Measurements from ENCODE around the gene FUCA1. TPM values are rescaled to one million over a fixed set of nuclear protein-coding genes. Genes with fewer than 3 reads are reported as not detected.

The FUCA1 gene
- total RNA-seq, 1 experiment from 2014 or later: 20.3 TPM

DNA sequence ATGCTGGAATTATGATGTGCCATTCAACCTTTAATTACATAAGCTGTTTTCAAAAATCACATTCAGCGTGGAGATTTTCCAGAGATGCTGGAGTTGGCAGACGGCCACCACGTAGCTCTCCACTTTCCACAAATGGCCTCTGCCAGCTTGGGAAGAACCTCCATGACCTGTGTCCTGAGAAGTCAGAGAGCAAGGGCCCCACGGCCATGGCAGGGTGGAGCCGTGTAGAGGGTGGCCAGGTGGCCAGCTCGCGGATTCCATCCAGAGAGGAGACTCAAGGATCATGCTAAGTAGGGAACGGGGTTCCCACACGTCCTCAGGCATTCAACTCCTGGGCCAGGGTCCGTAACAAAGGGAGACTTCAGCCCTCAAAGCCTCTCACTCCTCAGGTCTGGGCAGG lies 66.2 kb downstream of the FUCA1 start:
- no peaks in the 10 kb centered on the region for H3K9me3 ChIP-seq (ENCODE audit: low read length)
- H4K20me1 ChIP-seq (ENCODE audit: low read length): no peaks in the 10 kb centered on the region
- H3K4me3 ChIP-seq (ENCODE audit: low read length): peak overlapping the region; percentile 93
- H3F3A ChIP-seq (ENCODE audit: low read length, unreplicated experiment): no peaks in the 10 kb centered on the region
- peak overlapping the region; percentile 91; the same call in 1 of the 2 replicates for H2AFZ ChIP-seq (ENCODE audit: low read length)
- no peak for DNase-seq
- peaks cover 8% of the 10 kb centered on the region; the same call in 1 of the 2 replicates for H3K36me3 ChIP-seq (ENCODE audit: low read depth, low read length)
- TF ChIP-seq, protein P1, sequence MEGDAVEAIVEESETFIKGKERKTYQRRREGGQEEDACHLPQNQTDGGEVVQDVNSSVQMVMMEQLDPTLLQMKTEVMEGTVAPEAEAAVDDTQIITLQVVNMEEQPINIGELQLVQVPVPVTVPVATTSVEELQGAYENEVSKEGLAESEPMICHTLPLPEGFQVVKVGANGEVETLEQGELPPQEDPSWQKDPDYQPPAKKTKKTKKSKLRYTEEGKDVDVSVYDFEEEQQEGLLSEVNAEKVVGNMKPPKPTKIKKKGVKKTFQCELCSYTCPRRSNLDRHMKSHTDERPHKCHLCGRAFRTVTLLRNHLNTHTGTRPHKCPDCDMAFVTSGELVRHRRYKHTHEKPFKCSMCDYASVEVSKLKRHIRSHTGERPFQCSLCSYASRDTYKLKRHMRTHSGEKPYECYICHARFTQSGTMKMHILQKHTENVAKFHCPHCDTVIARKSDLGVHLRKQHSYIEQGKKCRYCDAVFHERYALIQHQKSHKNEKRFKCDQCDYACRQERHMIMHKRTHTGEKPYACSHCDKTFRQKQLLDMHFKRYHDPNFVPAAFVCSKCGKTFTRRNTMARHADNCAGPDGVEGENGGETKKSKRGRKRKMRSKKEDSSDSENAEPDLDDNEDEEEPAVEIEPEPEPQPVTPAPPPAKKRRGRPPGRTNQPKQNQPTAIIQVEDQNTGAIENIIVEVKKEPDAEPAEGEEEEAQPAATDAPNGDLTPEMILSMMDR (conservative IDR thresholded peaks at IDR 0.05; ENCODE audit: low read depth, low read length): no peak
- TF ChIP-seq EZH2 (IDR thresholded peaks at IDR 0.05; ENCODE audit: low read length, unreplicated experiment) (no peak), EZH2phosphoT487 (IDR thresholded peaks at IDR 0.05; ENCODE audit: borderline replicate concordance, low read length) (no peak)
- intact Hi-C loops (cut with micrococcal nuclease): loop anchor here (5.0 kb wide), 1 partner anchor 115 kb away; no protein-coding TSS in a partner anchor
- H3K4me1 ChIP-seq (ENCODE audit: insufficient read depth, low read length): peaks cover 21% of the 10 kb centered on the region
- ChIA-PET POLR2A (ENCODE audit: unreplicated experiment) (interaction anchor here (0.6 to 0.7 kb wide), 3 partner anchors 22 to 365 kb away, joined by 3 to 5 read pairs (median 4); no protein-coding TSS in a partner anchor), CTCF (interaction anchor here (0.7 kb wide), 1 partner anchor 9 kb away, joined by 3 read pairs; no protein-coding TSS in a partner anchor)
- no peak overlapping the region for H3K9ac ChIP-seq (ENCODE audit: low read length)
- H3K79me2 ChIP-seq (ENCODE audit: low read length): peaks cover 10% of the 10 kb centered on the region
- no peaks in the 10 kb centered on the region for H3K9me2 ChIP-seq (replicated peaks; ENCODE audit: low read length)
- no peak for ATAC-seq
- no TSS peak for BruUV-seq (replicated peaks)
- no peak overlapping the region for H3K27ac ChIP-seq (ENCODE audit: low read length)
- H3K4me2 ChIP-seq (ENCODE audit: low read length): peak overlapping the region; percentile 97
- H3K27me3 ChIP-seq (ENCODE audit: low read length): no peaks in the 10 kb centered on the region

DNA sequence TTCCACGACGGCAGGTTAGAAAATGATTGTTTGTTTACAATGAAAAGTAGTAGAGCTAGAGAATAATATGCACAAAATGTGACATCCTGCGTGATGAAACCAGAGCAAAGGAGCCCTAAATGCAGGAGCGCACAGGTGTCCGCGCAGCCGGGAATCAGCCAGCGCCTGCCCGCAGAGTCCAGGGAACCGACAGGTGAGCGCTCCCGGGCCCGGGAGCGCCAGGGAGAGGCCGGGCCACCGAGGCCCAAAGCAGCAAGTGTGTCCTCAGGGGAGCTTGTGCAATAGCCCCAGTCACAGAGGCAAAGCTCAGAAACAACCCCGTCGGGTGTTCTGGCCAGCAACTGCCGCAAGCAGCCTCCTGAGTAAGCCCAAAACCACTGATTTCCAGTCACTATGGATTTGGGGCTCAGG lies 66.7 kb downstream of the FUCA1 start:
- Histone ChIP-seq H3K27ac (ENCODE audit: low read length) (peak overlapping the region; percentile 43), H3K36me3 (ENCODE audit: low read depth, low read length) (peaks cover 8% of the 10 kb centered on the region; the same call in 1 of the 2 replicates), H3K9me3 (ENCODE audit: low read length) (no peaks in the 10 kb centered on the region), H3K9ac (ENCODE audit: low read length) (peak overlapping the region; percentile 93), H3K79me2 (ENCODE audit: low read length) (peaks cover 10% of the 10 kb centered on the region), H3K9me2 (replicated peaks; ENCODE audit: low read length) (no peaks in the 10 kb centered on the region), H3K4me2 (ENCODE audit: low read length) (peak overlapping the region; percentile 97), H3K27me3 (ENCODE audit: low read length) (no peaks in the 10 kb centered on the region), H3F3A (ENCODE audit: low read length, unreplicated experiment) (no peaks in the 10 kb centered on the region), H4K20me1 (ENCODE audit: low read length) (no peaks in the 10 kb centered on the region), H2AFZ (ENCODE audit: low read length) (peak overlapping the region; percentile 91), H3K4me3 (ENCODE audit: low read length) (peak overlapping the region; percentile 93), H3K4me1 (ENCODE audit: insufficient read depth, low read length) (peaks cover 21% of the 10 kb centered on the region)
- CTCF ChIA-PET: no interaction called here
- BruUV-seq (replicated peaks): TSS peak; percentile 22
- POLR2A ChIA-PET (ENCODE audit: unreplicated experiment): interaction anchor here (0.6 to 0.7 kb wide), 3 partner anchors 21 to 366 kb away, joined by 3 to 5 read pairs (median 4); no protein-coding TSS in a partner anchor
- intact Hi-C loops (cut with micrococcal nuclease): loop anchor here (5.0 kb wide), 1 partner anchor 116 kb away; no protein-coding TSS in a partner anchor
- ATAC-seq (no peak), DNase-seq (peak; percentile 28)
- no peak for TF ChIP-seq EZH2 (IDR thresholded peaks at IDR 0.05; ENCODE audit: low read length, unreplicated experiment)
- TF ChIP-seq EZH2phosphoT487 (IDR thresholded peaks at IDR 0.05; ENCODE audit: borderline replicate concordance, low read length): no peak
- TF ChIP-seq, protein P1 (conservative IDR thresholded peaks at IDR 0.05; ENCODE audit: low read depth, low read length): no peak

All from PC-3 (cell line).